ENCODE results near the gene FREM1. TPM values are rescaled to one million over a fixed set of nuclear protein-coding genes. Genes with fewer than 3 reads are reported as not detected.

Gene FREM1, protein sequence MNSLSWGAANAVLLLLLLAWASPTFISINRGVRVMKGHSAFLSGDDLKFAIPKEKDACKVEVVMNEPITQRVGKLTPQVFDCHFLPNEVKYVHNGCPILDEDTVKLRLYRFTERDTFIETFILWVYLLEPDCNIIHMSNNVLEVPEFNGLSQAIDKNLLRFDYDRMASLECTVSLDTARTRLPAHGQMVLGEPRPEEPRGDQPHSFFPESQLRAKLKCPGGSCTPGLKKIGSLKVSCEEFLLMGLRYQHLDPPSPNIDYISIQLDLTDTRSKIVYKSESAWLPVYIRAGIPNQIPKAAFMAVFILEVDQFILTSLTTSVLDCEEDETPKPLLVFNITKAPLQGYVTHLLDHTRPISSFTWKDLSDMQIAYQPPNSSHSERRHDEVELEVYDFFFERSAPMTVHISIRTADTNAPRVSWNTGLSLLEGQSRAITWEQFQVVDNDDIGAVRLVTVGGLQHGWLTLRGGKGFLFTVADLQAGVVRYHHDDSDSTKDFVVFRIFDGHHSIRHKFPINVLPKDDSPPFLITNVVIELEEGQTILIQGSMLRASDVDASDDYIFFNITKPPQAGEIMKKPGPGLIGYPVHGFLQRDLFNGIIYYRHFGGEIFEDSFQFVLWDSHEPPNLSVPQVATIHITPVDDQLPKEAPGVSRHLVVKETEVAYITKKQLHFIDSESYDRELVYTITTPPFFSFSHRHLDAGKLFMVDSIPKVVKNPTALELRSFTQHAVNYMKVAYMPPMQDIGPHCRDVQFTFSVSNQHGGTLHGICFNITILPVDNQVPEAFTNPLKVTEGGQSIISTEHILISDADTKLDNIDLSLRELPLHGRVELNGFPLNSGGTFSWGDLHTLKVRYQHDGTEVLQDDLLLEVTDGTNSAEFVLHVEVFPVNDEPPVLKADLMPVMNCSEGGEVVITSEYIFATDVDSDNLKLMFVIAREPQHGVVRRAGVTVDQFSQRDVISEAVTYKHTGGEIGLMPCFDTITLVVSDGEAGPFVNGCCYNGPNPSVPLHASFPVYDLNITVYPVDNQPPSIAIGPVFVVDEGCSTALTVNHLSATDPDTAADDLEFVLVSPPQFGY (N-terminal part only)
- total RNA-seq, result not detected

DNA sequence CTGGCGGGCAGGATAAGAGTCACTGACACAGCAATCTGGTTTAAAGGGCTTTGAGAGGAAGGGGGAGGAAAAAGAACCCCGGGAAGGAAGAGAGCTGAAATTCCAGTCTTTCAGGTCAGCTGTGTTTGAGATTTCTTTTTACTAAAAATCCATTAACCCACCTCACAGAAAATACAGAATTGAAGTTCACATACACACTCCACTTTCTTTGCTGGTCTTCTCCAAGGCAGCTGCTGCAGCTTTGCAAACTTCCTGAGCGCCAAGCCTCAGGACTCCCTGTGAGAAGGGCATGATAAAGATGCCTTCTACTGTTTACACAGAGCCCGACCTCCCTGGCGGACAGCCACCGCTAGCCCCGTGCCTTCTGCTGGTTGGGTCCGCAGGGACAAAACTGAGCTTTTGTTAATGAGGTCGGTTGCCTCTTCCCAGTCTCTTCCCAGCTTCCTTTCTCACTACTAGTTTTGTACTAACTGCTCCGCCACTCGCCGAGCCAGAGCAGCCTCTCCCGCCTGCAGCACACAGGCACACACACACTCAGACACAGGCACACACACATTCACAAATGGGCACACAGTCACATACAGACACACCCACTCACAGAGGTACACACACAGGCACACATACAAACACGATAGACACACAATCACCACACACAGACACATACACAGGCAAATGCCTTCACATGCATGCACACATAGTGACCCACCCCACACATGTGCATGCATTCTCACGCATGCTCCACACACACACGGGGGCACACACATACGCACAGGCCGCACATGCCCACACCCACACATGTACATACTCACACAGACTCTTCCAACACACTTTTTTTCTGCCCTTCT lies at the start of gene FREM1:
Gene FREM1, minus strand, starts transcription at position 468 of the 845 bp plus-strand sequence. CDS start 41,451 bp downstream, outside the sequence.
- no peaks in the 10 kb centered on the region for H3K27me3 Mint-ChIP-seq
- CTCF ChIA-PET, result interaction anchor here (0.8 kb wide), 1 partner anchor 24 kb away, joined by 4 read pairs; no protein-coding TSS in a partner anchor
- H3K36me3 Mint-ChIP-seq (ENCODE audit: low read depth), result no peaks in the 10 kb centered on the region
- H3K4me1 Mint-ChIP-seq, result no peaks in the 10 kb centered on the region
- no peaks in the 10 kb centered on the region for H3K9me3 Mint-ChIP-seq
- H3K4me3 Mint-ChIP-seq, result no peak within 1 kb of the TSS
- POLR2A ChIA-PET, result no interaction called here
- no peak within 1 kb of the TSS for H3K27ac Mint-ChIP-seq
- DNase-seq, result no peak

- no peaks in the 10 kb centered on the region for H3K27me3 Mint-ChIP-seq
- no peak overlapping the region for H3K27ac Mint-ChIP-seq
- H3K9me3 Mint-ChIP-seq, result no peaks in the 10 kb centered on the region
- no peak for DNase-seq
- ChIA-PET POLR2A (no interaction called here), CTCF (interaction anchor here (1.1 to 1.2 kb wide), 2 partner anchors 22 to 26 kb away, joined by 3 to 4 read pairs; no protein-coding TSS in a partner anchor)
- peaks cover 14% of the 10 kb centered on the region for H3K4me1 Mint-ChIP-seq
- no peaks in the 10 kb centered on the region for H3K36me3 Mint-ChIP-seq (ENCODE audit: low read depth)
- H3K4me3 Mint-ChIP-seq, result no peak overlapping the region
These were observed 48.8 kb upstream of the FREM1 start for GRCh38 chr9:14958989-14959388.

DNA sequence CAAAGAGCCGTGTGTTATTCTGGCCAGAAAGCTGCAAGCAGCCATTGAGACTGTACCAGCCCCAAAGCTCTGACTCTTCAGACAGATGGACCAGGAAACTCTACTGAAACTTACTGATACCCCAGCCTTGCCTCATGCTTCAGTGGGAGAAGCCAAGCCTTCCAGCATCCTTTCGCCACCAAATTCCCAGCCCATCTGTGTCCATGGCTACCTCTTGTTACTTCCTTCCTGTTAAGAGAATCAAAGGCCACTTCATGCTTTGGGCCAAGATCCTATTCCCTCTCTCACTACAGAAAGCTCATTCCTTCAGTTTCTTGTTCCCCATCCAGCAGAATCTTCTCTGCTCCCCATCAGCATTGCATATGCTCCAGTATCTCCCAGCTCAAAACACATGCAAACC lies 46.9 kb upstream of the FREM1 start:
- no peak overlapping the region for H3K27ac Mint-ChIP-seq
- no peak for DNase-seq
- ChIA-PET POLR2A (no interaction called here), CTCF (no interaction called here)
- H3K27me3 Mint-ChIP-seq, result peaks cover 2% of the 10 kb centered on the region
- peaks cover 14% of the 10 kb centered on the region for H3K4me1 Mint-ChIP-seq
- no peaks in the 10 kb centered on the region for H3K9me3 Mint-ChIP-seq
- H3K4me3 Mint-ChIP-seq, result no peak overlapping the region
- H3K36me3 Mint-ChIP-seq (ENCODE audit: low read depth), result no peaks in the 10 kb centered on the region

- H3K4me1 Mint-ChIP-seq, result peaks cover 10% of the 10 kb centered on the region
- POLR2A ChIA-PET, result no interaction called here
- H3K27ac Mint-ChIP-seq, result no peak overlapping the region
- H3K9me3 Mint-ChIP-seq, result no peaks in the 10 kb centered on the region
- H3K27me3 Mint-ChIP-seq, result peaks cover 2% of the 10 kb centered on the region
- CTCF ChIA-PET, result no interaction called here
- no peak for DNase-seq
- H3K36me3 Mint-ChIP-seq (ENCODE audit: low read depth), result no peaks in the 10 kb centered on the region
- no peak overlapping the region for H3K4me3 Mint-ChIP-seq
These were observed 46.0 kb upstream of the FREM1 start for GRCh38 chr9:14956208-14956607.

DNA sequence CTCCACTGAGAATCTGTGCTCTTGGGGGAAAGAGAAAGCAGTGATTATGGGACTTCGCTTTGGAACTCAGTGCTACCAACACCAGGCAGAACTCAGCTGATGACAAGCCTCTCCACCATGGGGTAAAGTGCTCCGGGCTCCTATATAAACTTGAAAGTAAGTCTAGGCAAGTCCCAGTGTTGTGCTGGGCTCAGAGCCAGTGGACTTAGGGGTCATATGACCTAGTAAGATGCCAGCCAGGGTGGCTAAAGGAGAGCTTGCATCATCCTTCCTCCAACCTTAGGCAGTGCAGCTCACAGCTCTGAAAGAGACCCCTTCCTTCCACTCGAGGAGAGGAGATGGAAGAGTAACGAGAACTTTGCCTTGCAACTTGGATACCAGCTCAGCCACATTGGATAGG lies 35.1 kb upstream of the FREM1 start:
- Mint-ChIP-seq H3K27ac (no peak overlapping the region), H3K27me3 (no peaks in the 10 kb centered on the region), H3K4me3 (no peak overlapping the region), H3K9me3 (no peaks in the 10 kb centered on the region), H3K36me3 (ENCODE audit: low read depth) (no peaks in the 10 kb centered on the region), H3K4me1 (no peaks in the 10 kb centered on the region)
- ChIA-PET CTCF (interaction anchor here (1.1 kb wide), 1 partner anchor 10 kb away, joined by 4 read pairs; no protein-coding TSS in a partner anchor), POLR2A (no interaction called here)
- DNase-seq, result no peak

- H3K27me3 Mint-ChIP-seq, result no peaks in the 10 kb centered on the region
- no peak for DNase-seq
- POLR2A ChIA-PET, result no interaction called here
- no peaks in the 10 kb centered on the region for H3K9me3 Mint-ChIP-seq
- no peak overlapping the region for H3K27ac Mint-ChIP-seq
- no peaks in the 10 kb centered on the region for H3K36me3 Mint-ChIP-seq (ENCODE audit: low read depth)
- no peak overlapping the region for H3K4me3 Mint-ChIP-seq
- no peaks in the 10 kb centered on the region for H3K4me1 Mint-ChIP-seq
- CTCF ChIA-PET, result no interaction called here
These were observed 31.5 kb upstream of the FREM1 start for GRCh38 chr9:14941501-14942405.

- DNase-seq, result no peak
- no peaks in the 10 kb centered on the region for H3K27me3 Mint-ChIP-seq
- H3K36me3 Mint-ChIP-seq (ENCODE audit: low read depth), result no peaks in the 10 kb centered on the region
- POLR2A ChIA-PET, result no interaction called here
- no peak overlapping the region for H3K27ac Mint-ChIP-seq
- no peaks in the 10 kb centered on the region for H3K9me3 Mint-ChIP-seq
- no peaks in the 10 kb centered on the region for H3K4me1 Mint-ChIP-seq
- CTCF ChIA-PET, result no interaction called here
- H3K4me3 Mint-ChIP-seq, result no peak overlapping the region
These were observed 29.1 kb upstream of the FREM1 start for GRCh38 chr9:14939378-14939777.

GRCh38 chr9:14937216-14937615 lies 27.0 kb upstream of the FREM1 start:
- no peak for DNase-seq
- H3K9me3 Mint-ChIP-seq, result no peaks in the 10 kb centered on the region
- no peaks in the 10 kb centered on the region for H3K27me3 Mint-ChIP-seq
- H3K27ac Mint-ChIP-seq, result no peak overlapping the region
- H3K36me3 Mint-ChIP-seq (ENCODE audit: low read depth), result no peaks in the 10 kb centered on the region
- ChIA-PET POLR2A (no interaction called here), CTCF (interaction anchor here (1.1 kb wide), 1 partner anchor 22 kb away, joined by 3 read pairs; no protein-coding TSS in a partner anchor)
- H3K4me3 Mint-ChIP-seq, result no peak overlapping the region
- no peaks in the 10 kb centered on the region for H3K4me1 Mint-ChIP-seq

DNA sequence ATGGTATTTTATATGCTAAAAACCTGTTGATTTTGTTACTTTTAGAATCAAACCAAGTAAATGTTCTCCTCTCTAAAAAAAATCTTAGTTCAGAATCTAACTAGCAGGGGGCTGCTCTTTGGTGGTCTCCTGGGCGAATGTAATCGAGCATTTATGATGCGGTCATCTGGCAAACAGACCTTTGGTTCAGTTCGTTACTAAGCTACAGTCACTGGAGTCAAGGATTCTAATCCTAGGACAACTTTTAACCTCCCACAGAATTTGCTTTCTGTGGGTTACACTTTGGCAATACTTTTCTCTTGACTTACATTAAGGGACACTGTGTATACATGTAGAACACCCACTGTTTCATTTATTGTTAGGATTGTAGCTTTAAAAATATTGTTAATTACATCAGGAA lies 26.3 kb upstream of the FREM1 start:
- Mint-ChIP-seq H3K4me3 (no peak overlapping the region), H3K4me1 (no peaks in the 10 kb centered on the region), H3K36me3 (ENCODE audit: low read depth) (no peaks in the 10 kb centered on the region), H3K27ac (no peak overlapping the region), H3K27me3 (no peaks in the 10 kb centered on the region), H3K9me3 (no peaks in the 10 kb centered on the region)
- ChIA-PET POLR2A (no interaction called here), CTCF (interaction anchor here (1.1 kb wide), 1 partner anchor 22 kb away, joined by 3 read pairs; no protein-coding TSS in a partner anchor)
- DNase-seq, result no peak

DNA sequence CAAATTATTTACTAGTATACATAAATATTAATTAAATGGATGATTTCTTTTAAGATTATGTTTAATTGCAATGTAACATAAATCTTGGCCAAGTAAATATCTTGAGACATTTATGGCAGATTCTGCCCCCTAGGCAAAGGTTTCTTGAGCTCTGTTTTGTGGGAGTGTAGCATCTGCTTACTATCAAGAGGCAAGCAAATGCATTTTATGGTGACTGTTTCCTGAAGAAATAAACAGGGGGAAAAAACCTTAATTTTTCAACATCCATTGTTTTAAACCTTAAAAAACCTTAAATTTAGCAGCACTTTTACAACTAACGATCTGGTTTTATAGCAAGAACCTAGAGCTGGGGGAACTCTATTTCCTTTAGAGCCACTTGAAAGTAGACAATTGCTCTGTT lies 25.7 kb upstream of the FREM1 start:
- no peak for DNase-seq
- Mint-ChIP-seq H3K27ac (no peak overlapping the region), H3K27me3 (no peaks in the 10 kb centered on the region), H3K4me1 (no peaks in the 10 kb centered on the region), H3K9me3 (no peaks in the 10 kb centered on the region), H3K4me3 (no peak overlapping the region), H3K36me3 (ENCODE audit: low read depth) (no peaks in the 10 kb centered on the region)
- POLR2A ChIA-PET, result no interaction called here
- CTCF ChIA-PET, result interaction anchor here (0.6 to 0.9 kb wide), 2 partner anchors 58 to 155 kb away, joined by 3 to 4 read pairs; no protein-coding TSS in a partner anchor

GRCh38 chr9:14935106-14935751 lies 25.0 kb upstream of the FREM1 start:
- Mint-ChIP-seq H3K4me1 (no peaks in the 10 kb centered on the region), H3K9me3 (no peaks in the 10 kb centered on the region), H3K27me3 (no peaks in the 10 kb centered on the region), H3K4me3 (no peak overlapping the region), H3K27ac (no peak overlapping the region), H3K36me3 (ENCODE audit: low read depth) (no peaks in the 10 kb centered on the region)
- CTCF ChIA-PET, result interaction anchor here (0.6 to 0.9 kb wide), 3 partner anchors 11 to 155 kb away, joined by 3 to 4 read pairs (median 4); no protein-coding TSS in a partner anchor
- no peak for DNase-seq
- POLR2A ChIA-PET, result no interaction called here

Data from activated CD4-positive, alpha-beta T cell treated with anti-CD3 and anti-CD28 coated beads, Interleukin-2, amount 10 ng/mL, durations not matched to agents 7 days and 5 days (primary cell).